Stimulated activated CD4-positive, alpha-beta T cell treated with anti-CD3 and anti-CD28 coated beads, Interleukin-4, amount 100 ng/mL, for 4 hours (primary cell): ENCODE results near the gene CAP1.

Experiments used
- DNase-seq, 2 experiments: peaks; one replicate each; pipeline ENCODE4 v3.0.0-alpha.2; 2020

Gene CAP1

DNA sequence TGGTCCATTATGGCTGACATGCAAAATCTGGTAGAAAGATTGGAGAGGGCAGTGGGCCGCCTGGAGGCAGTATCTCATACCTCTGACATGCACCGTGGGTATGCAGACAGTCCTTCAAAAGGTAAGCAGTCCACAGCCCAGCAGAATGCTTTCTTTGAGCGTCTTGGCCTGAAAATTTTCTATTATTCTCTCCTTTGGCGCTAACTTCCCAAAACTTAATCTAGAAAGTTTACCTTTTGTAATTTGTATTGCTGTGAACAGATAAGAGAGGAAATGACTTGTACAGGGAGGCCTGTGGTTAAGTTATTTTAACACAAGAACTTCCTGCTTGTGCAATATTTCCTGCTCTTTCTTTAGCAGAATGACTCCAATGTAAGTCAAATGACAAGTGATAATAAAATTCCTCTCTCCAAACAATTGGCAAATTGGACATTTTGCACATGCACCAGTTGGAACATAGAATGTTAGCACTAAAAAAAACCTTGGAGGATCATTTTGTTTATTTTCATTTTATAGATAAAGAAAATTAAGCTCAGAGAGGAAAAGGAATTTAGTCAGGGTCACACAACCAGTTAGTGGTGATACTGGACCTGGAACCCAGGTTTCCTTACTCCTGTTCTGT is 18.9 kb downstream of the CAP1 start:
- DNase-seq, result no peak

DNA sequence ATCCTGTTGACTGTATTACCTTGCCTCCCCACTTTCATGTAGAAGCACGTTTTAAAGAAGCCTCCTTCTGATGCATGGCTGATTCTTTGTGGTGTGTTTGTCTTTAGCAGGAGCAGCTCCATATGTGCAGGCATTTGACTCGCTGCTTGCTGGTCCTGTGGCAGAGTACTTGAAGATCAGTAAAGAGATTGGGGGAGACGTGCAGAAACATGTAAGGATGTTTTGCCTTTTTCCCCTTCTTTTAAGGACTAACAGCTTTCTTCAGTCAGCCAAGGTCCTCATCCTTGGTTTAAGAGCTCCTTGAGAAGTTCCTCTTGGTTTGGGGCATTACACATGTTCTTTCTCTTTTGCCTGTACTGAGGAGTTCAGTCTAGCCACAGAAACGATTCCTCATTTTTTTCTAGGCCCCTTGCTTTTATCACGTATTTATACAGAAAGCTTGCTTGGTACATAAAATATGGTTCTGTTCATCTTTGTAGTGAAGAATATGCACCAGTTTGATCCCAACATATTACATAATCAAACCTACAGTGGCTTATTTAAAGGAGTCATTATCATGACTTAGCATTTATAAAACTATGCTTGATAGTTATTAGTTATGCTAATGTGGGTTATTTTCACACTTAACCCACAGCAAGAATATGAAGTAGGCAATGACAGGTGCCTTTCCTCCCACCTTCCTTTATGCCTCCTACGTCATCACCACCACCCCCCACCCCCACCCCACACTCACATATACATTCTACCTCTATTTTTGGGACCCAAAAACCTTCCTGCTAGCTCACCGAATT is 19.6 kb downstream of the CAP1 start:
- peak in 1 of 2 experiments; percentile 18 for DNase-seq

DNA sequence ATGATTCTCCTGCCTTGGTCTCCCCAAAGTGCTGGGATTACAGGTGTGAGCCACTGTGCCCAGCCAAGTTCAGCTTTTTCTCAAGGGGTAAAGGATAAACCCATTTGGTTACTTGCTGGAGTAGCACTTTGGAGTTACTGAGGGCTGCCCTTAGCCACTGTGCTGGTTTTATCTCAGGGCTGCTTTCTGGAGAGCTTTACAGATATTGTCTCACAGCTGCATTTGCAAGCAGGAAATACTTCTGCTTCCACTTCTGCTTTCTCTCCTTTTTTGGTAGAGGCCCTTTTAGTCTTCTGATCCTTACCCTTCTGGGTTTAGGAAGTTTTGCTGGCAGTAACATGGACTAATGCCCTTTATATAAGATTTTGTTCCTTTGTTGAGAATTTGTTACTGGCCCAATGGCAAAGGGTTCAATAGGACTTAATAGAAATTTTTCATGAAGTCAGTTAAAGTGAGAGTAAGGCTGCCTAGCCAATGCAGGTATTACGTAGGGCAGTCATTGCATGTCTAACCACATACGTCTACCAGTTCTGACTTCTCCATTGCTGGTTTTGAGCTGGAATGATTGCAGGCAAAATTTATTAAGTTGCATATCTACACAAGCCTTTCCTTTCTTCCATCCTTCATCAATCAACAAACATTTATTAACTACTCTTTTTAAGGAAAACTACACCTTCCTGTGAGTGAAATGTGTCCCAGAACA is 24.4 kb downstream of the CAP1 start:
- no peak for DNase-seq

DNA sequence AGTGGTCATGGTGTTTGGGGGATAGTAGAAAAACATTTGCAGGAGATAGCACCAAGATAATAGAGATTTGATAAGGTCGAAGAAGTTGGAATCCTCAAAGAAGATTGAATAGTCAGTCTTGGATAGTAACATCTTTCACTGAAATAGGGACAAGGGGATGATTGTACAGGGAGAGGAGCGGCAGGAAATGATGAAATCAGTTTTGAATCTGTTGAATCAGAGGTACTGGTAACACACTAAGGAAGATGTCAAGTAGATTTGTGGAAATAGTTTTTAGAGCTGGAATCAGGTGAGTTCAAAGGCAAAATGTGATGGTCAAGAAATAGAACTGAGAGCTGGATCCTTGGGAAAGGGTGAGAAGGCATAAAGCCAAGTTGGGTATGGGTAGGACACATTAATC is 26.5 kb downstream of the CAP1 start:
- no peak for DNase-seq

DNA sequence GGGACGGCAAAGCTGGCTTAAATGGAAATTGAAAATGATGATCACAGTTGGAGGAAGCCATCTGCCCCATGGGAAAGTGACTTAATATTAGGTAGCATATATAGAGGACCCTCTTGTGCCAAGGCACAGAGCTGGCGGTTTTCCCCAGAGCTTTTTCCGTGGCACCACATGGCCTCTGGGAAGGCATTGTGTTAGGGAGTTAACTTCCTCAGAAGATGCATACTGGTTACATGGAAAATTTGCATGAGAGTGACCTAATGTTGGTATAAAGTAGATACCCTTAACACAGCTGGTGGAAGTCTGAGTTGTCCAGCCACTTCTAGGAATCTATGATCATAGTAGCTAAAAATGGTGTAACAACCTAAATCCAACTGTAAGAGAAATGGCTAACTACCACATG is 27.3 kb downstream of the CAP1 start:
- no peak for DNase-seq

DNA sequence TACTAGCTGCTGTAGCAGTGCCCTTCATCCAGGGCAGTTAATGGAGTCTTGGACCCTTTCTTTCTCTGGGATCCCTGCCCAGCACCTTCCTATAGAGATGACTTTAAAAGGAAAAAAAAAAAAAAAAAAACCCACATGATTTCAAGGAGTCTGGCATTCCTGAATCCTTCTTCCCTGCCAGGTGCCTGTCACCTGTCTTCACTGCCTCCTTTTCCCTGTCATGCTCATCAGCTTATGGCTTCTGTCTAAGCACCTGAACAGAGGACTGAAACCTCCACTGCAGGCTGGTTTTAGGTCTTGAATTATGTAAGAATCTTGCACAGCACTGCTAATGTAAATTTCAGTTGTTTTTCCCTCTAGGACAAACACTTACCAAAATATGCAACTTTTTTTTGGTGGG is 31.6 kb downstream of the CAP1 start:
- no peak for DNase-seq

DNA sequence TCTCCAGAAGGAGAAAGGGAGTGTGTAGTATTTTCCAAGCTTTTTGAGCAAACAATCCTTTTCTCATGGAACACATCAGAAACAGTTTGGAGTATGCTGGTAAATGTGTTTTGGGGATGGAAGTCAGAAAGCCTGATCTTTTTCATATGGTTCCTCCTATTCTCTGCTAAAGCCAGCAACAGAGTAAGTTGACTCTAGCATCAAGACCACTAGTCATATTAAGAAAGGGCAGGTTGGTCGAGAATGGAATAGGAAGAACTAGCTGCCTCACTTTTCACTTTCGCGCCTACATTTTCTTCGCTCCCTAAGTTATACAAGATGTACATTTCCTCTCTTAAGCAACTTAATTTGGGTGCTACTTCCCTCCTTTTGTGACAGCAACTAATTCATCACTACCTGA is 32.5 kb downstream of the CAP1 start:
- no peak for DNase-seq

DNA sequence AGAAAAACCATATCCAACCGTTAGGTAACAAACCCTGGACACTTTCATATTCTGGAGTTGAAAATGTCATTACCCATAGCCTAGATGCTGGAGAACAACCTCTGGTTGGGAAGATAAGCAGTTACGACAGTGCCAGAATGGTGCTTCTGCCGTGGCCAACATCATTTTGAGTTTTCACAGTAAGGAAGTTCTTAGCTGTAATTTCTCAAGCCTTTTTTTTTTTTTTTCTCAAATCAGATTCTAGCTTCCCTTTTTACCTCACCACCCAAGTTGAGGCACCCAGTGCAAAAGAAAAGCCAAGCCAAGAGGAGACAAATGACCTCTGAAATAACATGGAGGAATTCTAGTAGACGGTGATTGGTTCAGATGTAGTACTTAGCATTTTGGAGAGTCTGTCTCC is 34.7 kb downstream of the CAP1 start:
- no peak for DNase-seq

DNA sequence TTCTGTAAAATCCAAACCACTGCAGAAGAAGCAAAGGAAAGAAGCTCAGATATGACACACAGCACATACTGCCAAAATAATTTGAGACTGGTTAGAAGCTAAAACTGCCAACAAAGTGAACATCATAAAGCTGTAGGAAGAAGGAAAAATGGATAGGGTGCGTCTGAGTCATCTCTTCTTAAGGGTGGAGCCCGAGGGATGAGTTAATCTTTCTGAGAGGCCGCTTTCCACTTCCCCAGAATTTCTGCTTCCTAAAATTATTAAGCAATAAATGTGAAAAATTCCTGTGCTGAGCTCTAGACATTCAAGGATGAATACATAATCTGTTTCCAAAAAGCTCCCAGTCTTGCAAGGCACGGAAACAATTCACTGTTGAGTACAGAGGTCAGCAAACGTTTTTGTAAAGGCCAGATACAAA is 36.4 kb downstream of the CAP1 start:
- DNase-seq, result no peak

DNA sequence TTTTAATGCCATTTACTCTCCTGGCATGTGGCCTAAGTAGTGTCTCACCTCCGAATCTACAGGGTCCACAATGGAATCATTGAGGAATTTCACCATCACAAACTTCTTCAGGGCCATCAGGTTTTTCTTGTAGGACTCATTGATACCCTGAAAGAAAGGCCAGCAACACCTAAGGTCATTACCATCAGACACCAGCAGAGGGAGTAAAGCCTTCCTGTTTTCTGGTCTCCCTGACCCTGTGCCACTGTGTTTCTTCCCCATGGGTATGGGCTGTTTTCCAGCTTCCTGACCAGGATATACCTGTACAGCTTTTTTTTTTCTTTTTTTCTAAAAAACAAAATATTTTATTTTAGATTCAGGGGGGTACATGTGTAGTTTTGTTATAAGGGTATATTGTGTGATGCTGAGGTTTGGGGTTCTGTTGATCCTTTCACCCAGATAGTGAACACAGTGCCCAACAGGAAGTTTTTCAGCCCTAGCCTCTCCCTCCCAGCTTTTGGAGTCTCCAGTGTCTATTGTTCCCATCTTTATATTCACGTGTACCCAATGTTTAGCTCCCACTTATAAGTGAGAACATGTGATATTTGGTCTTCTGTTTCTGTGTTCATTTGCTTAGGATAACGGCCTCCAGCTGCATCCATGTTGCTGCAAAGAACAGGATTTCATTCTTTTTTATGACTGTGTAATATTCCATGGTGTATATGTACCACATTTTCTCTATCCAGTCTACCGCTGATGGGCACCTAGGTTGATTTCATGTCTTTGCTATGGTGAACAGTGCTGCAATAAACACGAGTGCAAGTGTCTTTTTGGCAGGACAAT is 38.2 kb downstream of the CAP1 start:
- DNase-seq, result peak in 1 of 2 experiments; percentile 17

DNA sequence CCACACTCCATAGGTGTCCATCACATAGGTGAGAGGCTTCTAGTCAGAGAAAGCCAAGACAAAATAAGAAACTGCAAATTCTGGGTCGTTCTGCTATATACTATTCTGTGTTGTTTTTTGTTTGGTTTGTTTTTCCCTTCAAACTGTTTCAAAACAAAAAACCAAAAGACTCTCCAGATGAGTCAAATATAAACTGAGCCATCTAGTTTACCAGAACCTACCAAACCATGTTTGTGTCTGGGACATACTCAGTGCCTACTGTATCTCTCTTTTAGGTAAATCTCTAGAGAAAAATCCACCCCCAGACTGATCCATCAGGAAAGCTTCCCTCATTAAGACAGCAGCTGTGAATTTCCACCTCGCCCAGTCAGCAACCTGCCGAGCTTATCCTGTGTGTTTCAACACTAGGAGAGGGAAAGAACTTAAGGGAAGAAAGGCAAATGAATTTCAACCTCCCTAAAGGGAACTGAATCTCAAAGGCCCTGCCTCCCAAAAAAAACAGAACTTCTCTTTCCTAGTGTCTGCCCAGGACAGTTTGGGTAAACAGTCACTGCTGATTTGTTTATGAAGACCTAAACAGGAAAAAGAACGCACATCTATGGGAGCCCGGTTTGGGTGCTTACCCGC is 39.4 kb downstream of the CAP1 start:
- no peak for DNase-seq

DNA sequence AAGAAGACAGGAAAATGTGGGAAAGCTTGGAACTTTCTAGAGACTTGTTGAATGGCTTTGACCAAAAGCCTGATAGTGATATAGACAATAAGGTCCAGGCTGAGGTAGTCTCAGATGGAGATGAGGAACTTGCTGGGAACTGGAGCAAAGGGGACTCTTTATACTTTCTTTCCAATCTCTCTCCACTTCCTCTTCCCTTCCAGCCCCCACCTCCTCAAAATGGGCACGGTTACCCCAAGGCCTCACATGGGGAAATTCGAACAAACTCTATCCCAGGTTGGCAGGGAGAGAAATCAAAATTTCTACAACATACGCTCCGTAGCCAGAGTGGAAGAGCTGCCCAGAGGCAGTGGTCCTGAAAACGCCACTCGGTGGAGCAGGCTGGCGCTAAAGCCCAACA is 41.3 kb downstream of the CAP1 start:
- DNase-seq, result no peak

DNA sequence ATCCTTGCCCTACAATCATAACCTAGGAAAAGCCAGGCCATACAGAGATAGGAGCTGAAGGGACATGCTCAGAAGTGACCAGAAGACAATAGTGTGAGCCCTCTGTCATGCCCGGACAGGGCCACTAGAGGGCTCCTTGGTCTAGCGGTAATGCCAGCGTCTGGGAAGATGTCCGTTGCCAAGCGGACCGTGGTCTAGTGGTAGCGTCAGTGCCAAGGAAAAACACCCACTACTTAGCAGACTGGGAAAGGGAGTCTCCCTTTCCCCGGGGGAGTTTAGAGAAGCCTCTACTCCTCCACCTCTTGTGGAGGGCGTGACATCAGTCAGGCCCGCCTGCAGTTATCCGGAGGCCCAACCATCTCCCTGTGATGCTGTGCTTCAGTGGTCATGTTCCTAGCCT is 44.2 kb downstream of the CAP1 start:
- peak; percentile 12 to 23 for DNase-seq

DNA sequence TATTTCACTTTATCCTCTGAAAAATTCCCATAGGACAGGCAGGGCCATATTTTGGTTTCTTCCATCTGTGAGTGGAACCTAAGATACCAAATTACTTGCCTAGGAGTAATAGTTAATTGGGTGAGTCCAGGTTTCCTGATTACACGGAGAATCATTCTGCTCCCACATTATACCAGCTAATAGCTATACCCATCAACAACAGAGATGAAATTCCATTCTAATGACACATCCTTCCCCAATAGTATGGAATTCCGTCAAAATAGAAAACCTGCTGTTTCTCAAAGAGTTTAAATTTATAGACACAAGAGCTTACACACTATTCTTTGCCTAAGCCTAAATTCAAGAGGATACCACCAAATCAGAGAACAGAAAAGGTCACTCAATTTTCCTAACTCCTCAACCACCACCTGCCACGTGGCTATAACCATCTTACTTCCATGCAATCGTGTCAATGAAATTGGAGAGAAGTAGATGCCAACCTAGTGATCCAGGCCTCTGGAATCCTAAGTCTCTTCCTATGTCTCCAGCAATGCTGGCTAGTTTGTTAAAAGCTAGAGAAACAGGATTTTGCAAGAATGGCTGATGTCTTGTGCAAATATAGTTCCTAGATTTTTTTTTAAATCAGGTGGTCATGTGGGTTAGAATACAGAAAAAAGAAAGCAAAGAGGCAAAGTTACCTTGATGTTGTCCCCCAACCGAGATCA is 50.3 kb downstream of the CAP1 start:
- DNase-seq, result no peak

DNA sequence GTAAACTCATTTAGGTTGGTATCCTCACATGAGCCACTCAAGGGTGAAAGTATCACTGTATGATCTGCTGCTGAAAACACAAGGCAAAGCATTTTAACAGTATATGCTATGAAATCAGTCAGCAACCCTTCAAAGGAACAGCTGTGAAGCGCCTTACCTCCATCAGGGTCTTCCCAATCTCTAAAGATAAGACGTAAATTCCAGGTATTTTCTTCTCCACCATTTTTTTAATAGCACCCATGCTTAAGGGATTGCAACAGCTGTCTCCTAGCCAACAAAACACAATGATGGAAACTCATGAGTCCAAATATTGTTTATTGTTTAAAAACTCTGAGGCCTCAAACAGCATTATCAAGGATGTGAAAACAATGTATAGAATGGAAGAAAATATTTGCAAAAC is 51.7 kb downstream of the CAP1 start:
- no peak for DNase-seq

DNA sequence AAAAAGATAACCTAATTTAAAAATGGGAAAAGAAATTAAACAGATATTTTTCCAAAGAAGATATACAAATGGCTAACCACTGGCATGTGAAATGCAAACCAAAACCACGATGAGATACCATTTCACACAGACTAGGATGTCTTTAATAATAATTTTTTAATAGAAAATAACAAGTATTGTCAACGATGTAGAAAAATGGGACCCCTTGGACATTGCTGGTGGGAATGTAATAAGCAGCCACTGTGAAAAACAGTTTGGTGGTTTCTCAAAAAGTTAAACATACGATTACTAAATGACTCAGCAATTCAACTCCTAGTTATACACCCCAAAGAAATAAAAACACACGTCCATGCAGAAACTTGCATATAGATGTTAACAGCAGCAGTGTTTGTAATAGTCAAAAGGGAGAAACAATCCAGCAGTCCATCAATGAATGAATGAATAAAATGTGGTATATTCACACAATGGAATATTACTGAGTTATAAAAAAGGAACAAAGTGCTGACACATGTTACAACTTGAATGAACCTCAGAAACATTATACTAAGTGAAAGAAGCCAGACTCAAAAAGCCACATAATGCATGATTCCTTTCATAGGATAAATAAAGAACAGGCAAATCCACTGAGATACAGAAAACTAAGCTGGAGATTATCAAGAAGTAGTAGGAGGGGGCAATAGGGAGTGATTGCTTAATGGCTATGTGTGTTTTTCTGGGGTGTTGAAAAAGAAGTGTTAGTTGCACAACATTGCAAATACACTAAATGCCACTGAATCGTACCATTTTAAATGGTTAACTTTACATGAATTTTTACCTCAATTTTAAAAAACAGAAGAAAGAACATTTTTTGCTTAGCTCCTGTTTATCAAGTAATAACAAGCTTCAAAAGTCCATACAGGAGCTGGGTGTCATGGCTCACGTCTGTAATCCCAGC is 52.4 kb downstream of the CAP1 start:
- no peak for DNase-seq

DNA sequence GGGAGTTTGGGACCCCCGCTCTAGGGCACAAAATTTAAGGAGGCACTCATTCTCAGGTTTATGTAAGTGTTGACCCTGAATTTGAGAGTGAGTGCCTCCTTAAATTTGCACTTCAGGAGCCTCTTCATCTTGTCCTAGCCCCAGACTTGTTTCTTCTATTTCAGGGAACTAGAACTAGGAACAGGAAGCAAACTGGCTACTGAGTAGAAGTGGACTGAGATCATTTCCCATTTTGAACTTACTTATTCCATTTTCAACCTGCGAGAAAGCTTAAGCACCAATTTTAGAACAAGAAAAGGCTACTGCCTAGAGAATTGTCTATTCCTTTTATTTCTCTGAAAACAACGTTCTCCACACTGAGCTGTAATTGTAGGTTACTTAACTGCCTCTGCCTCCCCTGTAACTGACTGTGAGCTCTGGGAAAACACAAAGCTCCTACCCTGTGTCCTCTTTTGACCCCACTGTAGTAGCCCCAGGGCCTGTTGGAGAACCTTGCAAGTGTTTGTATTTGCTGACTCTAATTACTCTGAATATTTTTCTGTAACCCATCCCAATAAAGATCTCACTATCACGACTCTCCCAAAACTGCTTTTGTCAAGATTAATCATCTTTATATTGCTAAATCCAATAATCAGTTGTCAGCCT is 54.1 kb downstream of the CAP1 start:
- no peak for DNase-seq

DNA sequence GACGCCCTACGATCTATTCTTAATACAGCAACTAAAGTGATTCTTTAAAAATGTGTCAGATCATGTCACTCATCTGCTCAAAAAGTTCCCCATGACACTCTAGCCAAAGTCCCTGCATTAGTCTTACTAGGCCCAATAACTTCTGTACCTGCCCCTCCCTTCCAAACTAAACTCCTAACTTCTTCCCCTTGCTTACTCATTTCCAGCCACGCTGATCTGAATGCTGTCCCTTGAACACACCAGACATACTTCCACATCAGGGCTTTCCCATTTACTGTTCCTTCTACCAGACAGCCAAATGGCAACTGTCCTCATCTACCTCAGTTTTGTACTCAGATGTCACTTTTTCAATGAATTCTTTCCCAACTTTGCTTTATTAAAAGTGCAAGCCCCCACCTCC is 55.3 kb downstream of the CAP1 start:
- DNase-seq, result no peak

DNA sequence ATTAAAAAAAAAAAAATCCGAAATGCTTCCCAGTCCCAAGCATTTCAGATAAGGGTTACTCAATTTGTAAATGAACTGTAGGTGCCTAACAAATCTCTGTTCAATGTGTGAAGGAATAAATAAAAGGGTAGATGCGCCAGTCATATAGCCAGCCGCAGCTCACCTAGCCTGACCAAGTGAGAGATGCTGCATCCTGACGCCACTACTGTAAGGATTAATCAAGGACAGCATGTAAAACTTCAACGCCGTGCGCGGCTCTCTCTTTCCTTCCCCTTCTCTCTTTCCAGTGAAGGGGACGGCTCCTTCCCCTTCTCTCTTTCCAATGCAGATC is 56.1 kb downstream of the CAP1 start:
- DNase-seq, result no peak

DNA sequence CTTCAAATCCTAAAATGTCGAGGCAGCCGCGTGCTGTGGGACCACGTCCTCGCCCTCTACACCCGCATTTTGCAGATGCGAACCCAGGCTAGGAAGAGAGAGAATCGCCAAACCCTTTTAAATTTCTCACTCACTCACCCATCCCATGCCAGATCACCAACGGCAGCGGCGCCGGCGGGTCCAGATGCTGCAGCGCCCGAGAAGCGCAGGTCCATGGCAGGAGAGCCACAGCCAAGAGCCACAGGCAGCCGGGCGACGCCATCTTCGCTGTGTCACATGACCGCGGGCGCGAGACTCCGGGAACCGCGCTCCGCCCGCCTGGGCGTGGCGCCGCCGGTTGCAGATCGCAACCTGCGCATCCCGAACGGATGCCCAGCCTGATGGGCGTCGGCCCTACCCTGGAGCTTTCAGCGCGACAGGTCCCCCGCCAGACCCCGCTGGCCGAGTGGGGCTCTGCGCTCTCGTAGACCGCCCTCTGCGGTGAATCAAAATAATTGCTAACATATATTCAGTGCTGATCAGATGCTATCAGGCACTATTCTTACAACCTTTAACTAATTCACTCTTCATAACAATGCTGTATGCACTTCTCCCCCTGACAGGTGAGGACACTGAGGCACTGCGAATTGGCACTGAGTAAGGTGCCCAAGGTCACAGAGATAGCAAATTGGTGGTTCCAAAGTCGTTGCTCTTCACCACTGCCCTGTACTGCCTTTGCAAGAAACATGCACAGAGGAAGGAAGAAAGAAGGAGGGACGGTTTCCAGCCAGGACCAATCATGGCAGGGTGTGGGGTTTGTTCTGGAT is 56.7 kb downstream of the CAP1 start, which contains the start of gene PPT1:
TSS of gene PPT1 (minus strand) at position 276 of the 806 bp plus-strand sequence. CDS start at position 262, 14 bp downstream.
- DNase-seq, result peak; percentile 66 to 75
